Measurements from ENCODE around the gene TELO2.

TELO2 gene

GRCh38 chr16:1523581-1524245 lies 30.6 kb downstream of the TELO2 start:
- no peak for TF ChIP-seq ZNF16 (tag by site-specific recombination; IDR thresholded peaks at IDR 0.05; ENCODE audit: low read depth)
- no peak for TF ChIP-seq ZNF341 (tag by site-specific recombination; IDR thresholded peaks at IDR 0.05; ENCODE audit: low read depth)
- no peak overlapping the region for H3K4me3 ChIP-seq (ENCODE audit: low read depth, low read length)
- H3K36me3 ChIP-seq (ENCODE audit: control insufficient read depth in 2 of 2, insufficient read depth in 1 of 2, low read length in 2 of 2) = peaks cover 0 to 22% of the 10 kb centered on the region in 2 experiments; a peak in 1 of 3 replicates
- no peak overlapping the region for H3K27ac ChIP-seq (ENCODE audit: extremely low read depth, low read depth, low read length)
- no peaks in the 10 kb centered on the region for H3K4me1 ChIP-seq (ENCODE audit: control insufficient read depth, insufficient read depth, low read length)
- ChIA-PET CTCF (interaction anchor here (0.6 kb wide), 1 partner anchor 106 kb away, joined by 4 read pairs; no protein-coding TSS in a partner anchor), POLR2A (no interaction called here)
- H3K9me3 ChIP-seq (ENCODE audit: control insufficient read depth, insufficient read depth, low read depth, low read length) = no peaks in the 10 kb centered on the region

- Histone ChIP-seq H3K36me3 (ENCODE audit: control insufficient read depth in 2 of 2, insufficient read depth in 1 of 2, low read length in 2 of 2) (peaks cover 0 to 21% of the 10 kb centered on the region in 2 experiments; a peak in 1 of 3 replicates), H3K4me3 (ENCODE audit: low read depth, low read length) (no peak overlapping the region), H3K4me1 (ENCODE audit: control insufficient read depth, insufficient read depth, low read length) (no peaks in the 10 kb centered on the region), H3K9me3 (ENCODE audit: control insufficient read depth, insufficient read depth, low read depth, low read length) (no peaks in the 10 kb centered on the region), H3K27ac (ENCODE audit: extremely low read depth, low read depth, low read length) (no peak overlapping the region)
- ChIA-PET CTCF (no interaction called here), POLR2A (no interaction called here)
- no peak for TF ChIP-seq ZNF785 (tag by site-specific recombination; IDR thresholded peaks at IDR 0.05)
- no peak for TF ChIP-seq ZNF548 (tag by site-specific recombination; IDR thresholded peaks at IDR 0.05)
- no peak for TF ChIP-seq ZNF18 (tag by site-specific recombination; IDR thresholded peaks at IDR 0.05)
- TF ChIP-seq ATF2 (tag by site-specific recombination; IDR thresholded peaks at IDR 0.05; ENCODE audit: low read depth) = no peak
- no peak for TF ChIP-seq ZNF549 (tag by site-specific recombination; IDR thresholded peaks at IDR 0.05)
- no peak for TF ChIP-seq ZNF776 (tag by site-specific recombination; IDR thresholded peaks at IDR 0.05; ENCODE audit: borderline replicate concordance)
- TF ChIP-seq ZIC2 (tag by site-specific recombination; IDR thresholded peaks at IDR 0.05) = no peak
- no peak for TF ChIP-seq KLF16 (tag by site-specific recombination; IDR thresholded peaks at IDR 0.05)
- no peak for TF ChIP-seq ZNF830 (tag by site-specific recombination; IDR thresholded peaks at IDR 0.05; ENCODE audit: low read depth)
- TF ChIP-seq PRDM2 (tag by site-specific recombination; IDR thresholded peaks at IDR 0.05; ENCODE audit: borderline replicate concordance) = no peak
- TF ChIP-seq ZNF311 (tag by site-specific recombination; IDR thresholded peaks at IDR 0.05; ENCODE audit: borderline replicate concordance) = no peak
- TF ChIP-seq ZNF596 (tag by site-specific recombination; IDR thresholded peaks at IDR 0.05) = no peak
- TF ChIP-seq GLIS2 (tag by site-specific recombination; IDR thresholded peaks at IDR 0.05) = no peak
- no peak for TF ChIP-seq ZNF214 (tag by site-specific recombination; IDR thresholded peaks at IDR 0.05; ENCODE audit: borderline replicate concordance)
- no peak for TF ChIP-seq ZBTB11 (tag by site-specific recombination; conservative IDR thresholded peaks at IDR 0.05; ENCODE audit: low read depth)
- TF ChIP-seq ZNF184 (tag by site-specific recombination; IDR thresholded peaks at IDR 0.05) = no peak
- no peak for TF ChIP-seq ZNF48 (tag by site-specific recombination; IDR thresholded peaks at IDR 0.05)
- TF ChIP-seq ZNF426 (tag by site-specific recombination; IDR thresholded peaks at IDR 0.05) = no peak
- TF ChIP-seq ZNF433 (tag by site-specific recombination; IDR thresholded peaks at IDR 0.05; ENCODE audit: low read depth) = no peak
- TF ChIP-seq ZNF274 (IDR thresholded peaks at IDR 0.05; ENCODE audit: low read length) = no peak
- no peak for TF ChIP-seq ZNF274 (tag by site-specific recombination; IDR thresholded peaks at IDR 0.05; ENCODE audit: borderline replicate concordance)
Measured at GRCh38 chr16:1524366-1524765, 31.2 kb downstream of the TELO2 start.
